ENCODE data around the gene RALGPS1.

RALGPS1 gene

DNA sequence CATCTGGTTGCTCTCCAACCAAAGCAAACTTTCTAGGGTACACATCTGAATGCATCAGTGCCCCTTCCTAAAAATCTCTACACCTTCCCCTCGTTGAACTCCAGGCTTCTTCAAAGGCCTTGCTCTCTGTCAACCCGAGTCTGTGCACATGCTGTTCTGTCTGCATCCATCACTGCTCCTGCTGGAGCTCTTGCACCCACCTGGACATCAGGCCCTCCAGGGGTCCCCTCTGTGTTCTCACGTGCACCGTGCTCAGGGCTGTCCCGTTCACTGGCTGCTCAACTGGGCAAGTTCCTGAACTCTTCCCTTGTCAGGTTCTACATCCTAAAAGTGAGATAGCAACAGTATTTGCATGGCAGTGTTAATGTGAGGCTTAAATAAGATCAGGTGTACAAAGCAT, 270.6 kb downstream of the RALGPS1 start:
- no peaks in the 10 kb centered on the region for H3K27me3 ChIP-seq (ENCODE audit: insufficient read depth, poor library complexity, severe bottlenecking)
- H3K4me3 ChIP-seq (replicated peaks; ENCODE audit: insufficient read depth, low read length): no peak overlapping the region
- TF ChIP-seq GABPA (IDR thresholded peaks at IDR 0.05; ENCODE audit: low read depth): no peak
- TF ChIP-seq, protein P1, sequence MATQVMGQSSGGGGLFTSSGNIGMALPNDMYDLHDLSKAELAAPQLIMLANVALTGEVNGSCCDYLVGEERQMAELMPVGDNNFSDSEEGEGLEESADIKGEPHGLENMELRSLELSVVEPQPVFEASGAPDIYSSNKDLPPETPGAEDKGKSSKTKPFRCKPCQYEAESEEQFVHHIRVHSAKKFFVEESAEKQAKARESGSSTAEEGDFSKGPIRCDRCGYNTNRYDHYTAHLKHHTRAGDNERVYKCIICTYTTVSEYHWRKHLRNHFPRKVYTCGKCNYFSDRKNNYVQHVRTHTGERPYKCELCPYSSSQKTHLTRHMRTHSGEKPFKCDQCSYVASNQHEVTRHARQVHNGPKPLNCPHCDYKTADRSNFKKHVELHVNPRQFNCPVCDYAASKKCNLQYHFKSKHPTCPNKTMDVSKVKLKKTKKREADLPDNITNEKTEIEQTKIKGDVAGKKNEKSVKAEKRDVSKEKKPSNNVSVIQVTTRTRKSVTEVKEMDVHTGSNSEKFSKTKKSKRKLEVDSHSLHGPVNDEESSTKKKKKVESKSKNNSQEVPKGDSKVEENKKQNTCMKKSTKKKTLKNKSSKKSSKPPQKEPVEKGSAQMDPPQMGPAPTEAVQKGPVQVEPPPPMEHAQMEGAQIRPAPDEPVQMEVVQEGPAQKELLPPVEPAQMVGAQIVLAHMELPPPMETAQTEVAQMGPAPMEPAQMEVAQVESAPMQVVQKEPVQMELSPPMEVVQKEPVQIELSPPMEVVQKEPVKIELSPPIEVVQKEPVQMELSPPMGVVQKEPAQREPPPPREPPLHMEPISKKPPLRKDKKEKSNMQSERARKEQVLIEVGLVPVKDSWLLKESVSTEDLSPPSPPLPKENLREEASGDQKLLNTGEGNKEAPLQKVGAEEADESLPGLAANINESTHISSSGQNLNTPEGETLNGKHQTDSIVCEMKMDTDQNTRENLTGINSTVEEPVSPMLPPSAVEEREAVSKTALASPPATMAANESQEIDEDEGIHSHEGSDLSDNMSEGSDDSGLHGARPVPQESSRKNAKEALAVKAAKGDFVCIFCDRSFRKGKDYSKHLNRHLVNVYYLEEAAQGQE (IDR thresholded peaks at IDR 0.05; ENCODE audit: insufficient replicate concordance, low read depth): no peak
- TF ChIP-seq SPI1 (IDR thresholded peaks at IDR 0.05; ENCODE audit: borderline replicate concordance, low read depth): no peak
- TF ChIP-seq POLR2AphosphoS5 (IDR thresholded peaks at IDR 0.05; ENCODE audit: low read depth): no peak
- TF ChIP-seq, protein P2, sequence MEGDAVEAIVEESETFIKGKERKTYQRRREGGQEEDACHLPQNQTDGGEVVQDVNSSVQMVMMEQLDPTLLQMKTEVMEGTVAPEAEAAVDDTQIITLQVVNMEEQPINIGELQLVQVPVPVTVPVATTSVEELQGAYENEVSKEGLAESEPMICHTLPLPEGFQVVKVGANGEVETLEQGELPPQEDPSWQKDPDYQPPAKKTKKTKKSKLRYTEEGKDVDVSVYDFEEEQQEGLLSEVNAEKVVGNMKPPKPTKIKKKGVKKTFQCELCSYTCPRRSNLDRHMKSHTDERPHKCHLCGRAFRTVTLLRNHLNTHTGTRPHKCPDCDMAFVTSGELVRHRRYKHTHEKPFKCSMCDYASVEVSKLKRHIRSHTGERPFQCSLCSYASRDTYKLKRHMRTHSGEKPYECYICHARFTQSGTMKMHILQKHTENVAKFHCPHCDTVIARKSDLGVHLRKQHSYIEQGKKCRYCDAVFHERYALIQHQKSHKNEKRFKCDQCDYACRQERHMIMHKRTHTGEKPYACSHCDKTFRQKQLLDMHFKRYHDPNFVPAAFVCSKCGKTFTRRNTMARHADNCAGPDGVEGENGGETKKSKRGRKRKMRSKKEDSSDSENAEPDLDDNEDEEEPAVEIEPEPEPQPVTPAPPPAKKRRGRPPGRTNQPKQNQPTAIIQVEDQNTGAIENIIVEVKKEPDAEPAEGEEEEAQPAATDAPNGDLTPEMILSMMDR (IDR thresholded peaks at IDR 0.05; ENCODE audit: insufficient read depth, low read length): no peak
- no peak for DNase-seq (ENCODE audit: low read depth in 1 of 2, low spot score in 1 of 2)
- H3K27ac ChIP-seq (replicated peaks): no peak overlapping the region

DNA sequence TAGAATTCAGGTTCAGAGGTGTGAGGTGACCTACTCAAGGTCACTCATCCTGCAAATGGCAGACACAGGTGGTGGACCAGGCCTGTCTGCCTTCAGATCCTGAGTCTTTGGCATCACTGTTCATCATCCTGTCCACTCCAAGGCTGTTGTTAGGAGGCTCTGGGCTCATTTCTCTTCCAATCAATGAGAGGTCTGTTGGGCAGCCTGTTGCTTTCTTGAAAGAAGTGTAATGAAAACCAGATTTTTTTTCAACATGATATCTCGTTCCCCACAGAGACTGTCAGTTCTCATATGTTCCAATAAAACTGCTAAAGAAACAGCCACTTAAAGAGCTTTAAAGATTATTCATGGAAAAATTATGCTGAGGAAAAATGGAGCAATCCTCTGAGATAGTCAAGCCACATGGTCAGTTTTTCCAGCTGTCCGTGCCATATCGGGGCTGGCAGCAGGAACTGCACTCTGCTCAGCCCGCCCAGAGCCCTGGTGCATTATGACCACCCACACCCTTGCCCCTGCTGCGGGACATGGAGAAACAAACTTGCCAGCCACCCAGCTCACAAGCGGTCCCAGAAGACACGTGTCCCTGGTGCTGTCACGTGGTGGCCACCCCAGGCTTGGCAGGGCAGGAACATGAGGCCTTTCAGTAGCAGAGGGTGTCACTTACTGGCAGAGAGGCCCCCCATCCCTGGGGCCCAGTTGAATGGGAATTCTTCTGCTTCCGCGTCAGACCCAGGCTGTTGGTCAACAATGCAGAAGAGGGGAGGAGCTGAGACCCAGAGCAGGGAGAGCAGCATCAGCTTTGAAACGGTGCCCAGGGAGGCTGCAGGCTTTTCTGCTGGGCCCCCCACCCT, 271.6 kb downstream of the RALGPS1 start:
- Histone ChIP-seq H3K4me3 (replicated peaks; ENCODE audit: insufficient read depth, low read length) (no peak overlapping the region), H3K27ac (replicated peaks) (no peak overlapping the region), H3K27me3 (ENCODE audit: insufficient read depth, poor library complexity, severe bottlenecking) (no peaks in the 10 kb centered on the region)
- TF ChIP-seq GABPA (IDR thresholded peaks at IDR 0.05; ENCODE audit: low read depth): no peak
- TF ChIP-seq, protein P1 (IDR thresholded peaks at IDR 0.05; ENCODE audit: insufficient replicate concordance, low read depth): no peak
- no peak for TF ChIP-seq SPI1 (IDR thresholded peaks at IDR 0.05; ENCODE audit: borderline replicate concordance, low read depth)
- TF ChIP-seq, protein P2 (IDR thresholded peaks at IDR 0.05; ENCODE audit: insufficient read depth, low read length): no peak
- no peak for TF ChIP-seq POLR2AphosphoS5 (IDR thresholded peaks at IDR 0.05; ENCODE audit: low read depth)
- DNase-seq (ENCODE audit: low read depth in 1 of 2, low spot score in 1 of 2): no peak

DNA sequence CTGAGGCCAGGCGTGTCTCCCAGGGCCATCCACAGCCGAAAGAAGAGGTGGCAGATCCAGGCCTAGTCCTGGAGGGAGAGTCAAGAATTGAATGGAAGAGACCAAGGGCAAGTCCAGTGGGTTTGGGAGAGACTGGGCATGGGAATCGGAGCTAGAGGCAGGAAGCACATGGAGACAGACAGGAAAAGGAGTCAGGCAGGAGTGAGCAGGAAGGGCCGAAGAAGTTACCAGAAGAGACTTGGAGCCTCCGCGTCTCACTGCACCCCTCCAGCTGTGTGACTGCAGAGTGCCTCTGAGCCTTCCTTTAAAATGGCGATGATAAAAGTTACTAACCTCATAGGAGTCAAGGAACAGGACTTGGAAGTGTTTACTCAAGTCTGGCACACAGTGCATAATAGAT, 272.2 kb downstream of the RALGPS1 start:
- Histone ChIP-seq H3K4me3 (replicated peaks; ENCODE audit: insufficient read depth, low read length) (no peak overlapping the region), H3K27ac (replicated peaks) (no peak overlapping the region), H3K27me3 (ENCODE audit: insufficient read depth, poor library complexity, severe bottlenecking) (no peaks in the 10 kb centered on the region)
- TF ChIP-seq, protein P1 (IDR thresholded peaks at IDR 0.05; ENCODE audit: insufficient replicate concordance, low read depth): no peak
- TF ChIP-seq GABPA (IDR thresholded peaks at IDR 0.05; ENCODE audit: low read depth) (no peak), SPI1 (IDR thresholded peaks at IDR 0.05; ENCODE audit: borderline replicate concordance, low read depth) (no peak), POLR2AphosphoS5 (IDR thresholded peaks at IDR 0.05; ENCODE audit: low read depth) (no peak)
- TF ChIP-seq, protein P2 (IDR thresholded peaks at IDR 0.05; ENCODE audit: insufficient read depth, low read length): no peak
- DNase-seq (ENCODE audit: low read depth in 1 of 2, low spot score in 1 of 2): no peak
